ENCODE data around the gene DSCAM. TPM values are rescaled to one million over a fixed set of nuclear protein-coding genes. Genes with fewer than 3 reads are reported as not detected.

Gene DSCAM
- total RNA-seq, 2 donors from 2014 or later: not detected

GRCh38 chr21:40633048-40633447 is 213.9 kb downstream of the DSCAM start:
- ATAC-seq (no peak), DNase-seq (no peak)
- intact Hi-C loops (cut with DNase I): no loop called here

- intact Hi-C loops (cut with DNase I): no loop called here
- ATAC-seq: no peak
- DNase-seq: no peak
Measured at GRCh38 chr21:40631211-40631610, 215.7 kb downstream of the DSCAM start.

GRCh38 chr21:40625991-40626390 is 221.0 kb downstream of the DSCAM start:
- ATAC-seq (no peak), DNase-seq (no peak)
- intact Hi-C loops (cut with DNase I): no loop called here

GRCh38 chr21:40623528-40623927 is 223.4 kb downstream of the DSCAM start:
- no peak for ATAC-seq

GRCh38 chr21:40622531-40622930 is 224.4 kb downstream of the DSCAM start:
- no peak for DNase-seq
- ATAC-seq: no peak
- intact Hi-C loops (cut with DNase I): no loop called here

More at GRCh38 chr21:40623528-40623927, 223.4 kb downstream of the DSCAM start:
- no peak for DNase-seq
- intact Hi-C loops (cut with DNase I): no loop called here

GRCh38 chr21:40620386-40621145 is 226.4 kb downstream of the DSCAM start:
- intact Hi-C loops (cut with DNase I): no loop called here
- DNase-seq (no peak), ATAC-seq (no peak)

- intact Hi-C loops (cut with DNase I): no loop called here
- ATAC-seq (no peak), DNase-seq (no peak)
Measured at GRCh38 chr21:40618191-40618973, 228.6 kb downstream of the DSCAM start.

GRCh38 chr21:40616377-40616704 is 230.6 kb downstream of the DSCAM start:
- DNase-seq (no peak), ATAC-seq (no peak)
- intact Hi-C loops (cut with DNase I): no loop called here

GRCh38 chr21:40615505-40616376 is 231.2 kb downstream of the DSCAM start:
- DNase-seq: no peak
- ATAC-seq: no peak
- intact Hi-C loops (cut with DNase I): no loop called here

GRCh38 chr21:40613546-40614030 is 233.4 kb downstream of the DSCAM start:
- DNase-seq (no peak), ATAC-seq (no peak)
- intact Hi-C loops (cut with DNase I): no loop called here

GRCh38 chr21:40610345-40610744 is 236.6 kb downstream of the DSCAM start:
- DNase-seq: no peak
- ATAC-seq: no peak
- intact Hi-C loops (cut with DNase I): no loop called here

- intact Hi-C loops (cut with DNase I): no loop called here
- no peak for ATAC-seq
Measured at GRCh38 chr21:40606341-40606740, 240.6 kb downstream of the DSCAM start.

GRCh38 chr21:40605094-40605493 is 241.9 kb downstream of the DSCAM start:
- DNase-seq (no peak), ATAC-seq (no peak)
- intact Hi-C loops (cut with DNase I): no loop called here

More at GRCh38 chr21:40606341-40606740, 240.6 kb downstream of the DSCAM start:
- no peak for DNase-seq

GRCh38 chr21:40603774-40604173 is 243.2 kb downstream of the DSCAM start:
- intact Hi-C loops (cut with DNase I): no loop called here
- ATAC-seq: no peak
- DNase-seq: no peak

- DNase-seq (no peak), ATAC-seq (no peak)
- intact Hi-C loops (cut with DNase I): no loop called here
Measured at GRCh38 chr21:40602080-40602479, 244.9 kb downstream of the DSCAM start.

- intact Hi-C loops (cut with DNase I): no loop called here
- no peak for ATAC-seq
- DNase-seq: no peak
Measured at GRCh38 chr21:40595806-40596205, 251.2 kb downstream of the DSCAM start.

GRCh38 chr21:40587736-40588346 is 259.1 kb downstream of the DSCAM start:
- intact Hi-C loops (cut with DNase I): no loop called here
- DNase-seq: no peak
- ATAC-seq: no peak

- DNase-seq: no peak
- ATAC-seq: no peak
- intact Hi-C loops (cut with DNase I): no loop called here
Measured at GRCh38 chr21:40586575-40586974, 260.4 kb downstream of the DSCAM start.

Measured in left cardiac atrium (tissue), 4 donors.